ENCODE measurements around the gene ASB1. TPM values are rescaled to one million over a fixed set of nuclear protein-coding genes. Genes with fewer than 3 reads are reported as not detected.

The ASB1 gene
- total and polyA plus RNA-seq, 2 donors (not counting 1 experiment from before 2014, with no cell fraction given), result 31.9 to 50.7 TPM

DNA sequence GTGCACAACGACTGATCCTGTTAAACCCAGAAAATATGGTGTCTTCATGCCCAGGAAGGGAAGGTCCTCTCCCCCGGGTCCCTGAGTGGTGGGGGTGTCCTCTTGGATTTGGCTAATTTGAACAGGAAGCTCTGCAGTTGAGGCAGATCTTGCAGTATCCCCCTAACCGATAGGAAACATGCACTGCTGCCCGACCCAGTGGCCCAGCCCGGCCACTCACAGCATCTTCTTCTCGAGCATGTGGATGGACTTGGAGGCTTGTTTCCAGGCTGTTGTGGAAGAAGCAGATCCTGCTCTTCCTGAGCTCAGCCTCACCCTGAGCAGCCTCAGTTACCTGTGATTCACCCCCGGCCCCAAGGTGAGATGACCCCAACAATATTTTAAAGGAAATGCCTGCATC, 46.4 kb upstream of the ASB1 start:
- WGBS (ENCODE audit: insufficient coverage), result 93% methylated on average over 5 of the region's 7 CpGs

DNA sequence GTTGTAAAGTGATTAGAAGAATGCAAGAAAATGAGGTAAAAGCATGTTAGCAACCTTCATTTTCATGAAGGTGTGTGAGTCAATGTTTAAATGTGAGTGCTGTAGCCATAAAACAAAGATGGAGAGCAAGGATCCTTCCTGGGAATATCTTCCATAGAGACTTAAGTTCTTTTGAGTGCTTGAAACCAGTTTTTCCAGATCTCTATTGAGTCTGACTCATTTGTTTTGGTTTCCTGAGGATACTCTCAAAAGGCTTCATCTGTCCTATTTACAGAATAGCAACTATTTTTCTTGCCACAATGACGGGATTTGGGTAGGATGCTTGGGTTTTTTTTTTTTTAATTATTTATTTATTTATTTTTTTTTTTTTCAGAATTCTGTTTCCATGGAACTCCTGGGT, 45.9 kb upstream of the ASB1 start:
- H3K36me3 ChIP-seq (replicated peaks in 1 of 2; ENCODE audit: control extremely low read depth in 1 of 2, control insufficient read depth in 1 of 2, extremely low read depth in 1 of 2, insufficient read depth in 2 of 2, low read length in 1 of 2), result no peaks in the 10 kb centered on the region
- peaks cover 0 to 9% (median 0%) of the 10 kb centered on the region in 3 donors for H3K9me3 ChIP-seq (ENCODE audit: control extremely low read depth in 1 of 3, control insufficient read depth in 2 of 3, insufficient read depth in 1 of 3, low read length in 2 of 3)
- TF ChIP-seq, protein P1, sequence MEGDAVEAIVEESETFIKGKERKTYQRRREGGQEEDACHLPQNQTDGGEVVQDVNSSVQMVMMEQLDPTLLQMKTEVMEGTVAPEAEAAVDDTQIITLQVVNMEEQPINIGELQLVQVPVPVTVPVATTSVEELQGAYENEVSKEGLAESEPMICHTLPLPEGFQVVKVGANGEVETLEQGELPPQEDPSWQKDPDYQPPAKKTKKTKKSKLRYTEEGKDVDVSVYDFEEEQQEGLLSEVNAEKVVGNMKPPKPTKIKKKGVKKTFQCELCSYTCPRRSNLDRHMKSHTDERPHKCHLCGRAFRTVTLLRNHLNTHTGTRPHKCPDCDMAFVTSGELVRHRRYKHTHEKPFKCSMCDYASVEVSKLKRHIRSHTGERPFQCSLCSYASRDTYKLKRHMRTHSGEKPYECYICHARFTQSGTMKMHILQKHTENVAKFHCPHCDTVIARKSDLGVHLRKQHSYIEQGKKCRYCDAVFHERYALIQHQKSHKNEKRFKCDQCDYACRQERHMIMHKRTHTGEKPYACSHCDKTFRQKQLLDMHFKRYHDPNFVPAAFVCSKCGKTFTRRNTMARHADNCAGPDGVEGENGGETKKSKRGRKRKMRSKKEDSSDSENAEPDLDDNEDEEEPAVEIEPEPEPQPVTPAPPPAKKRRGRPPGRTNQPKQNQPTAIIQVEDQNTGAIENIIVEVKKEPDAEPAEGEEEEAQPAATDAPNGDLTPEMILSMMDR (IDR thresholded peaks at IDR 0.05), result no peak
- H3K79me2 ChIP-seq (ENCODE audit: control insufficient read depth, insufficient read depth, low read length), result no peaks in the 10 kb centered on the region
- no CpG with 5 or more reads among the region's 1 CpG for WGBS (ENCODE audit: insufficient coverage)
- H3K27me3 ChIP-seq (replicated peaks in 1 of 4; ENCODE audit: control extremely low read depth in 1 of 4, control insufficient read depth in 3 of 4, insufficient read depth in 4 of 4, low read length in 3 of 4), result no peaks in the 10 kb centered on the region
- H4K20me1 ChIP-seq (ENCODE audit: control insufficient read depth, insufficient read depth, low read length, poor library complexity, severe bottlenecking), result no peaks in the 10 kb centered on the region
- POLR2A ChIA-PET, result no interaction called here
- H3K27ac ChIP-seq (ENCODE audit: low read length in 2 of 2), result no peak overlapping the region
- H3K27ac Mint-ChIP-seq, result no peak overlapping the region
- intact Hi-C loops (cut with micrococcal nuclease), result no loop called here
- peaks cover 11% of the 10 kb centered on the region for H3K4me1 Mint-ChIP-seq
- no peak overlapping the region for H3K4me3 Mint-ChIP-seq
- CTCF ChIA-PET, result interaction anchor here (1.4 kb wide), 1 partner anchor 10 kb away, joined by 4 read pairs; no protein-coding TSS in a partner anchor
- H2AFZ ChIP-seq (ENCODE audit: insufficient read depth, low read depth, low read length, poor library complexity, severe bottlenecking), result no peak overlapping the region
- H3K4me3 ChIP-seq (ENCODE audit: control extremely low read depth in 1 of 5, extremely low read depth in 1 of 5, insufficient read depth in 1 of 5, low read depth in 2 of 5, low read length in 4 of 5), result no peak overlapping the region
- no peak for ATAC-seq (ENCODE audit: low read depth)
- H3K9ac ChIP-seq (ENCODE audit: low read length), result no peak overlapping the region
- peaks cover 9% of the 10 kb centered on the region in 2 donors for H3K4me1 ChIP-seq (ENCODE audit: control insufficient read depth in 2 of 2, insufficient read depth in 2 of 2, low read length in 2 of 2)
- DNase-seq, result no peak
- no peaks in the 10 kb centered on the region for H3K27me3 Mint-ChIP-seq
- no peak overlapping the region for H3K4me2 ChIP-seq (replicated peaks; ENCODE audit: low read depth, low read length, poor library complexity, severe bottlenecking)
- no peaks in the 10 kb centered on the region for H3K9me3 Mint-ChIP-seq (ENCODE audit: insufficient read depth)

More for the DNA sequence above, 46.4 kb upstream of the ASB1 start:
- H3K4me1 ChIP-seq (ENCODE audit: control insufficient read depth in 2 of 2, insufficient read depth in 2 of 2, low read length in 2 of 2), result peaks cover 9% of the 10 kb centered on the region in 2 donors
- H3K27ac ChIP-seq (ENCODE audit: low read length in 2 of 2), result no peak overlapping the region
- no peaks in the 10 kb centered on the region for H4K20me1 ChIP-seq (ENCODE audit: control insufficient read depth, insufficient read depth, low read length, poor library complexity, severe bottlenecking)
- no peak overlapping the region for H3K9ac ChIP-seq (ENCODE audit: low read length)
- POLR2A ChIA-PET, result no interaction called here
- no peaks in the 10 kb centered on the region for H3K36me3 ChIP-seq (replicated peaks in 1 of 2; ENCODE audit: control extremely low read depth in 1 of 2, control insufficient read depth in 1 of 2, extremely low read depth in 1 of 2, insufficient read depth in 2 of 2, low read length in 1 of 2)
- H2AFZ ChIP-seq (ENCODE audit: insufficient read depth, low read depth, low read length, poor library complexity, severe bottlenecking), result no peak overlapping the region
- peaks cover 0 to 9% (median 0%) of the 10 kb centered on the region in 3 donors for H3K9me3 ChIP-seq (ENCODE audit: control extremely low read depth in 1 of 3, control insufficient read depth in 2 of 3, insufficient read depth in 1 of 3, low read length in 2 of 3)
- H3K79me2 ChIP-seq (ENCODE audit: control insufficient read depth, insufficient read depth, low read length), result no peaks in the 10 kb centered on the region
- DNase-seq (no peak), ATAC-seq (ENCODE audit: low read depth) (no peak)
- no peaks in the 10 kb centered on the region for H3K9me3 Mint-ChIP-seq (ENCODE audit: insufficient read depth)
- H3K4me3 ChIP-seq (ENCODE audit: control extremely low read depth in 1 of 5, extremely low read depth in 1 of 5, insufficient read depth in 1 of 5, low read depth in 2 of 5, low read length in 4 of 5), result no peak overlapping the region
- no peak overlapping the region for H3K4me2 ChIP-seq (replicated peaks; ENCODE audit: low read depth, low read length, poor library complexity, severe bottlenecking)
- CTCF ChIA-PET, result interaction anchor here (1.4 kb wide), 1 partner anchor 10 kb away, joined by 4 read pairs; no protein-coding TSS in a partner anchor
- H3K4me1 Mint-ChIP-seq, result peaks cover 11% of the 10 kb centered on the region
- no peaks in the 10 kb centered on the region for H3K27me3 Mint-ChIP-seq
- H3K27me3 ChIP-seq (replicated peaks in 1 of 4; ENCODE audit: control extremely low read depth in 1 of 4, control insufficient read depth in 3 of 4, insufficient read depth in 4 of 4, low read length in 3 of 4), result no peaks in the 10 kb centered on the region
- no peak overlapping the region for H3K4me3 Mint-ChIP-seq
- H3K27ac Mint-ChIP-seq, result no peak overlapping the region
- intact Hi-C loops (cut with micrococcal nuclease), result no loop called here
- TF ChIP-seq EZH2 (IDR thresholded peaks at IDR 0.05; ENCODE audit: borderline replicate concordance, insufficient read depth, low read depth, low read length, poor library complexity, severe bottlenecking), result no peak
- TF ChIP-seq, protein P1 (IDR thresholded peaks at IDR 0.05), result no peak

All from B cell (primary cell).